ENCODE data around the gene CACNA1C.

GRCh38 chr12:2101359-2101758, 48.6 kb downstream of the CACNA1C start:
- TF ChIP-seq POLR2A (IDR thresholded peaks at IDR 0.05): no peak
- TF ChIP-seq, protein P1, sequence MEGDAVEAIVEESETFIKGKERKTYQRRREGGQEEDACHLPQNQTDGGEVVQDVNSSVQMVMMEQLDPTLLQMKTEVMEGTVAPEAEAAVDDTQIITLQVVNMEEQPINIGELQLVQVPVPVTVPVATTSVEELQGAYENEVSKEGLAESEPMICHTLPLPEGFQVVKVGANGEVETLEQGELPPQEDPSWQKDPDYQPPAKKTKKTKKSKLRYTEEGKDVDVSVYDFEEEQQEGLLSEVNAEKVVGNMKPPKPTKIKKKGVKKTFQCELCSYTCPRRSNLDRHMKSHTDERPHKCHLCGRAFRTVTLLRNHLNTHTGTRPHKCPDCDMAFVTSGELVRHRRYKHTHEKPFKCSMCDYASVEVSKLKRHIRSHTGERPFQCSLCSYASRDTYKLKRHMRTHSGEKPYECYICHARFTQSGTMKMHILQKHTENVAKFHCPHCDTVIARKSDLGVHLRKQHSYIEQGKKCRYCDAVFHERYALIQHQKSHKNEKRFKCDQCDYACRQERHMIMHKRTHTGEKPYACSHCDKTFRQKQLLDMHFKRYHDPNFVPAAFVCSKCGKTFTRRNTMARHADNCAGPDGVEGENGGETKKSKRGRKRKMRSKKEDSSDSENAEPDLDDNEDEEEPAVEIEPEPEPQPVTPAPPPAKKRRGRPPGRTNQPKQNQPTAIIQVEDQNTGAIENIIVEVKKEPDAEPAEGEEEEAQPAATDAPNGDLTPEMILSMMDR (IDR thresholded peaks at IDR 0.05): no peak

Measured in suprapubic skin (tissue), 3 donors.